Ovary (tissue), 3 donors: ENCODE measurements around the gene SLC11A2.

Experiments used
- CTCF ChIP-seq, 3 donors: fragments of 450-650 bp in 2 of 3; fragments of 200-600 bp in 1 of 3; IDR thresholded peaks; one replicate each; pipeline versions ENCODE4 v1.5.1 to v1.8.0; 2016 to 2022; ENCODE audit warnings: antibody characterized with exemption in 3 of 3, mild to moderate bottlenecking in 1 of 3
- EP300 ChIP-seq: sonication (generic); formaldehyde crosslinking; IDR thresholded peaks from one replicate; pipeline ENCODE4 v1.6.1; 2017; ENCODE audit warnings: antibody characterized with exemption
- POLR2A ChIP-seq: fragments of 450-650 bp; IDR thresholded peaks from one replicate; pipeline ENCODE4 v1.6.1; 2017; ENCODE audit warnings: antibody characterized with exemption, mild to moderate bottlenecking, moderate library complexity
- donor health status: DM: no; HTN: no; CAD: no.

- TF ChIP-seq CTCF (IDR thresholded peaks at IDR 0.05), result no peak
- TF ChIP-seq EP300, result no peak
- TF ChIP-seq POLR2A, result no peak
These were observed 20.5 kb downstream of the SLC11A2 start for GRCh38 chr12:51005671-51006070.
